ENCODE measurements around the gene CREB5. TPM values are rescaled to one million over a fixed set of nuclear protein-coding genes. Genes with fewer than 3 reads are reported as not detected.

Gene CREB5
- total RNA-seq, 2 experiments from 2014 or later, result 0.15 to 0.52 TPM

DNA sequence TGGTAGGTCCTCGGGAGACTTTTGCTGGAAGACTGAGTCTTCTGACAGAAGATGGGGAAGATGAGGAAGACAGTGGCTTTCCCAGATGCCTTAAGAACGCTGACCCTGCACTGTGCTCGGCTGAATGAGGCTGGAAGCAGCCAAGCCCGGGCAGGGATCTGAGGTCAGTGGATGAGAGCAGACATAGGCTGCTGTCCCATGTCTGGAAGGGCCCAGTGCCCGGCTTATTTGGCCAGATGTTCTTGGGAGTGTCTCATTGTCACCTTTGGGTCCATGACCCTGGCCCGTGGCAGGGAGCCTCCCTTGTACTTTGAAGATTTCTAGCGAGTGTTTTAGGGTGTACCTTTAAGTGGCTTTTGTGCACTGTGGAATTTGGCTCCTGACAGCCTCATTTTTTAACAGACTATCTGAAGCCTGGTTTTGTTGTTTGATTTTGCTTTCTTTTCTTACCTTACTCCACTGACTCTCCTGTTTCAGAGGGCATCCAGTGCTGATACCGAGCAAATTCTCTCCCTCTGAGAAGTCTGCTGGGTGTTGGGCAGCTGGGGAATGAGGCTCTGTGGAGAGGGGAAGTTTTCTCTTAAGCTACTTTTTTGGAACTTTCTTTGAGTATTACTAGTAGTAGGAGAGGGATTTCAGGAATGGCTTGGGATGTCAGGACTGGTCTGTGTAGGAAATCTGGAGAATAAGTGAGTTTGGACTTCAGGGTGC lies 61.4 kb downstream of the CREB5 start:
- H3K36me3 Mint-ChIP-seq, result no peaks in the 10 kb centered on the region
- H3K27ac Mint-ChIP-seq, result no peak overlapping the region
- no peak overlapping the region for H3K4me3 Mint-ChIP-seq
- intact Hi-C loops (cut with micrococcal nuclease), result no loop called here
- no peaks in the 10 kb centered on the region for H3K4me1 Mint-ChIP-seq (ENCODE audit: low read depth)
- peaks cover 4% of the 10 kb centered on the region for H3K27me3 Mint-ChIP-seq
- H3K9me3 Mint-ChIP-seq, result no peaks in the 10 kb centered on the region
- POLR2A ChIA-PET, result no interaction called here
- CTCF ChIA-PET, result no interaction called here
- DNase-seq, result no peak

DNA sequence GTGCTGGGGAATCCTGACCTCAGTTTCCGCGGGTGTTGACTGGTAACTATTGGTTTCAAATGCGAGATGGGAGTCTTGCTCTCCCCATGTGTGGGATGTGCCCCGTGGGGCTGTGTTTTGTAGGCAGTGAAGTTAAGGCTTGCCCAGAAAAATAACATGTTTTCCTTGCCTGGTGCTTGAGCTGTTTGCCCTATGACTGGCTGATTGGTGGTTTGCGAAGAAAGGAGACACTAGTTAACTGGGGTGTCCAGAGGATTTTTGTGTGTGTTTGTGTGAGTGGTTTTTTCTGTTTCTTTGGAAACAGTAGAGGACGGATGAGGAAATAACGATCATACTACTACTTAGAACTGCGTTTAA lies 61.9 kb downstream of the CREB5 start:
- peaks cover 4% of the 10 kb centered on the region for H3K27me3 Mint-ChIP-seq
- DNase-seq, result no peak
- no peaks in the 10 kb centered on the region for H3K9me3 Mint-ChIP-seq
- intact Hi-C loops (cut with micrococcal nuclease), result no loop called here
- CTCF ChIA-PET, result no interaction called here
- H3K27ac Mint-ChIP-seq, result no peak overlapping the region
- no peak overlapping the region for H3K4me3 Mint-ChIP-seq
- POLR2A ChIA-PET, result no interaction called here
- no peaks in the 10 kb centered on the region for H3K36me3 Mint-ChIP-seq
- H3K4me1 Mint-ChIP-seq (ENCODE audit: low read depth), result no peaks in the 10 kb centered on the region

DNA sequence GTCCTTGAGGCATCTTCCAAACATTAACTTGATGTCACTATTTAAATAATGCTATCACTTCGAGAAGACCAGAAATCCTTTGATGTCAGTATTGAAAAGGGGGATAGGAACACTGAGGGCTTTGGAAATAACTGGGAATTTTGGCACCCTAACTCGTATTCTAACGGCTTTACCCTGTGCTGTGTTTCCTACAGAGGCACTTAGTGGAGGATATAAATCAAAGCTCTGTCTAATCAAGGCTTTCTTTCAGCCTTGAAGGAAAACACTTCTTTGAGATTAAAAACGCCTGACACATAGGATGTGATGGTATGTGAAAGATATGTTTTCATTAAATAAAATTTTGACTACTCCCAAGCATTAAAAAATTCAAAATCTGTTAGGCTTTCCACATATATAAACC lies 62.3 kb downstream of the CREB5 start:
- H3K4me1 Mint-ChIP-seq (ENCODE audit: low read depth), result no peaks in the 10 kb centered on the region
- ChIA-PET CTCF (no interaction called here), POLR2A (no interaction called here)
- H3K9me3 Mint-ChIP-seq, result no peaks in the 10 kb centered on the region
- intact Hi-C loops (cut with micrococcal nuclease), result no loop called here
- no peak for DNase-seq
- no peaks in the 10 kb centered on the region for H3K36me3 Mint-ChIP-seq
- peaks cover 4% of the 10 kb centered on the region for H3K27me3 Mint-ChIP-seq
- no peak overlapping the region for H3K27ac Mint-ChIP-seq
- no peak overlapping the region for H3K4me3 Mint-ChIP-seq

DNA sequence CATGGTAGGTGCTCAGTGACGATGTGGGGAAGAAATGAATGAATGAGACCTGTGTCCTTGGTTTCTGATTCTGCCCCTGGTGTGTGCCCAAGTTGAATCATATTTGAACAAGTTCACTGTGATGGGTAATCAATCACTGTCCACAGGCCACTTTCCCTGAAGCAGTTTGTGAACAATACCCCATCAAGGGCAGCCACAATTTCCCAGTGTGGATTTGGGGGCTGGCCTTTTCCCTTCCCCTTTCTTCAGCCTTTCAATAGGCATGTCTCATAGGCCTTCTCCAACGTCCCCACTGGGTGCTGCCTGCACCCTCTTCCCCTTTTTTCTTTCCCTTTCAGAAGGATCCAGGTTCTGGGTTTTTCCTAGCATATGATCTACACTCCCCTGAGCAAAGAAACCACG lies 64.7 kb downstream of the CREB5 start:
- H3K4me3 Mint-ChIP-seq, result no peak overlapping the region
- intact Hi-C loops (cut with micrococcal nuclease), result no loop called here
- no peaks in the 10 kb centered on the region for H3K9me3 Mint-ChIP-seq
- POLR2A ChIA-PET, result no interaction called here
- H3K27me3 Mint-ChIP-seq, result peaks cover 13% of the 10 kb centered on the region
- H3K4me1 Mint-ChIP-seq (ENCODE audit: low read depth), result no peaks in the 10 kb centered on the region
- H3K36me3 Mint-ChIP-seq, result no peaks in the 10 kb centered on the region
- no peak overlapping the region for H3K27ac Mint-ChIP-seq
- DNase-seq, result no peak
- CTCF ChIA-PET, result no interaction called here

DNA sequence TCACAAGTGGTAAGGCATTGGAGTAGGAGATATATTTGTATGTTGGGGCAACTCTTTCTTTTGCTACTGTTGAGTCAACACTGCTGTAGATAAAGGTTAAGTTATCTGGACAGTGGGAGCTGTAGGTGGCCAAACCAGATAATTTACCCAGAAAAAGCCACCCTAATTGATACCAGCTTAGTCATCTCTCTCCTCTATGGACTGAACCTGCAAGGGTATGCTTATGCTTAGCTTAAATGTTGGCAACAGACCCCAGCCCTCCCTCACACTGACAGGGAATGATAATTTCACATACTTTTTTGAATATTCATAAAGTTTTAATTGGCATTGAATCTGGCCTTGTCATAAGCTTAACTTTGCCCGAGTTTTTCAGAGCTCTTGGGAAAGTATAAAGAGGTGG lies 66.3 kb downstream of the CREB5 start:
- ChIA-PET CTCF (no interaction called here), POLR2A (no interaction called here)
- no peak overlapping the region for H3K27ac Mint-ChIP-seq
- H3K36me3 Mint-ChIP-seq, result no peaks in the 10 kb centered on the region
- H3K27me3 Mint-ChIP-seq, result peaks cover 13% of the 10 kb centered on the region
- no peak overlapping the region for H3K4me3 Mint-ChIP-seq
- H3K4me1 Mint-ChIP-seq (ENCODE audit: low read depth), result no peaks in the 10 kb centered on the region
- intact Hi-C loops (cut with micrococcal nuclease), result no loop called here
- no peaks in the 10 kb centered on the region for H3K9me3 Mint-ChIP-seq
- DNase-seq, result no peak

DNA sequence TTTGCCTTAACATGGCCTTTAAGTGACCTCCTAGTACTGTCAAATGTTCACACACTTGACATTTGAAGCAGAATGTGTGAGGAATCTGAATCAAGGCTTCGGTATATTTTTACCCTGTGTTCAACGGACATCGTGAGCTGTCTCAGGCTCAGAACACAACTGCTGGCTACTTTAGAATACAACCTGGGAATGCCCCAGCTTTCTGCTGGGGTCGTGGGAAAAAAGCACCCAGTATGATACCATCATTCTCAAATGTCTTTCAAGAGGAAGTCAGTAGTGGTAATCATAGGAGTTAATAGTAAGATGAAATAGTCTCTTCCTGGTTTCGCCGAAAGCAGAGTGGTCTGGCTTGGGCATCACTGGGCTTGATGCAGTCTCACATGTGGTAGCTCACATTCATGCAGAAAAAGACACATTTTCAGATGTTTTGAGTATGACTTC lies 67.2 kb downstream of the CREB5 start:
- no peak for DNase-seq
- peaks cover 13% of the 10 kb centered on the region for H3K27me3 Mint-ChIP-seq

DNA sequence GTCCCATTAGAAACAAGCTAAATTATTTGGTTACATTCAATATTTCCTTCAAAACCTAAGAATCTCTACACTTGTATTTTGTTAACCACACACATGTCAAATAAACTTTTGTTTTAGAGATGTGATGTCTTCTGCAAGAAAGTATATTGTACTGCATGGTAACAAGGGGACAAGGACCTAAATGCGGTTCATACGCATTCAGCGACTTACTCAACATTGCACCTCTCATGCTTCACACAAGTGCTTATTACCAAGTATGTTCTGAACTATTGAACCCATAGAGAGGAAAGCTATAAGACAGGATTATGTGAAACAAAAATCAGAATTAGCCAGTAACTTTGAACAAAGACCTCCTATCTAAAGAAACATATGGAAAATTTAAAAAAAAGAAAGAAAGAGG lies 68.3 kb downstream of the CREB5 start:
- intact Hi-C loops (cut with micrococcal nuclease), result no loop called here
- peaks cover 13% of the 10 kb centered on the region for H3K27me3 Mint-ChIP-seq
- no peaks in the 10 kb centered on the region for H3K36me3 Mint-ChIP-seq
- ChIA-PET POLR2A (no interaction called here), CTCF (no interaction called here)
- H3K9me3 Mint-ChIP-seq, result no peaks in the 10 kb centered on the region
- DNase-seq, result no peak
- H3K27ac Mint-ChIP-seq, result no peak overlapping the region
- H3K4me1 Mint-ChIP-seq (ENCODE audit: low read depth), result no peaks in the 10 kb centered on the region
- H3K4me3 Mint-ChIP-seq, result no peak overlapping the region

More for the DNA sequence above, 67.2 kb downstream of the CREB5 start:
- H3K4me3 Mint-ChIP-seq, result no peak overlapping the region
- no peak overlapping the region for H3K27ac Mint-ChIP-seq
- ChIA-PET CTCF (no interaction called here), POLR2A (no interaction called here)
- H3K9me3 Mint-ChIP-seq, result no peaks in the 10 kb centered on the region
- H3K36me3 Mint-ChIP-seq, result no peaks in the 10 kb centered on the region
- H3K4me1 Mint-ChIP-seq (ENCODE audit: low read depth), result no peaks in the 10 kb centered on the region
- intact Hi-C loops (cut with micrococcal nuclease), result no loop called here

DNA sequence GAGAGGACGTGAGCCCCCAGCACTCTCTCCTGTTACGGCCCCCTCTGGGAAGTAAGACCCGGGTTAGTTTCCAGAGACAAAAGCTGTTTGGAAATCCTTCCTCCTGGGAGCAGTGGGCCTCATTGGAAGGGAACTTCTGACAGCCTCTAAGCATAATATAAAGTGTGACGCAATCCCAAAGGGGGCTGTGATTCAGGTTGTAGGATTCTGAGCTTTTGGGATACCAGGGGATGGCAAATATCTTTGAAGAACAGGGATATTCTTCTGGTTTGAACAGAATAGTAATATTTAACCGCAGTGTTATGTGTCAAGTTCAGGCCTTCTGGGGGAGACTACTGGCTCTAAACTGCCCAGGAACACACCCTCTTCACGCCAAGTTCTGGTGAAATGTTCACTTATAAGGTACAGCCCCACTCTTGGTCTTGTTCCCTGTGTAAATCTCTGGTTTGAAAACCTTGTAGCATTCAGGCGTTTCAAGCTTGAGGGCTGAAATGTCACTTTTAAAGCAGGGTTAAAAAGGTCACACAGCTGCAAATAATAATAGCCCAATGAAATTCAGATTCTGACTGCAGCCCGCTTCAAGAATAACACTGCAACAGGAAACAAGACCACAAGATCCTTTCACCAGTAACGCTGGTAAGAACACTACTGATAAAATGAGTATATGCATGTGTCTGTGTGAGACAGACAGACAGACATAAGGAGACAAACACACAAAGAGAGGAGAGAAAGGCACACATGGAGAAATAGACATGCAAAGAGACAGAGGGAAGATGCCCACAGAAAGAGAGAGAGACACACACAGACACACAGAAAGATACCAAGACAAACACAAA lies 69.0 kb downstream of the CREB5 start:
- H3K4me3 Mint-ChIP-seq, result no peak overlapping the region
- DNase-seq, result no peak
- no peaks in the 10 kb centered on the region for H3K36me3 Mint-ChIP-seq
- H3K9me3 Mint-ChIP-seq, result no peaks in the 10 kb centered on the region
- CTCF ChIA-PET, result no interaction called here
- peaks cover 13% of the 10 kb centered on the region for H3K27me3 Mint-ChIP-seq
- intact Hi-C loops (cut with micrococcal nuclease), result no loop called here
- no peaks in the 10 kb centered on the region for H3K4me1 Mint-ChIP-seq (ENCODE audit: low read depth)
- POLR2A ChIA-PET, result no interaction called here
- H3K27ac Mint-ChIP-seq, result no peak overlapping the region

DNA sequence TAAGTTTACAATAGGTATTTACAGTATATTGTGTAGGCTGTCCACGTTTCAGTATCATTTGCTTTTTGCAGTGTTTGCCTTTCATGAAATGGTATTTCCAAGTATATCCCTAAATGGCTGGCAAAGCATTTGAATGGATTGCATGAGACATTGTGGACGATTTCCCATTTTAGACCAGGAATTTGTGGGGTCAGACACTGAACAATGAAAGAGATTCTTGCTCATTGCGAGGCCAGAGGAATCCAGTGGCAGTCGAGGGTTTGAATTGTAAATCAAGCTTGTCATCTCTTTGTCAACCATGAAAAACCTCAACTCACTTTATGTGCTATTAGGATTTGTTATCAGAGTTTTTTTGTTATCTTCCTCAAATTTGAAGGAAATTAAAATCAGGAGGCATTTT lies 70.8 kb downstream of the CREB5 start:
- intact Hi-C loops (cut with micrococcal nuclease), result no loop called here
- no peak overlapping the region for H3K27ac Mint-ChIP-seq
- POLR2A ChIA-PET, result interaction anchor here (0.6 kb wide), 1 partner anchor 22 kb away, joined by 5 read pairs; no protein-coding TSS in a partner anchor
- H3K36me3 Mint-ChIP-seq, result no peaks in the 10 kb centered on the region
- peaks cover 10% of the 10 kb centered on the region for H3K27me3 Mint-ChIP-seq
- no peaks in the 10 kb centered on the region for H3K9me3 Mint-ChIP-seq
- no peak for DNase-seq
- no peaks in the 10 kb centered on the region for H3K4me1 Mint-ChIP-seq (ENCODE audit: low read depth)
- CTCF ChIA-PET, result no interaction called here
- no peak overlapping the region for H3K4me3 Mint-ChIP-seq

DNA sequence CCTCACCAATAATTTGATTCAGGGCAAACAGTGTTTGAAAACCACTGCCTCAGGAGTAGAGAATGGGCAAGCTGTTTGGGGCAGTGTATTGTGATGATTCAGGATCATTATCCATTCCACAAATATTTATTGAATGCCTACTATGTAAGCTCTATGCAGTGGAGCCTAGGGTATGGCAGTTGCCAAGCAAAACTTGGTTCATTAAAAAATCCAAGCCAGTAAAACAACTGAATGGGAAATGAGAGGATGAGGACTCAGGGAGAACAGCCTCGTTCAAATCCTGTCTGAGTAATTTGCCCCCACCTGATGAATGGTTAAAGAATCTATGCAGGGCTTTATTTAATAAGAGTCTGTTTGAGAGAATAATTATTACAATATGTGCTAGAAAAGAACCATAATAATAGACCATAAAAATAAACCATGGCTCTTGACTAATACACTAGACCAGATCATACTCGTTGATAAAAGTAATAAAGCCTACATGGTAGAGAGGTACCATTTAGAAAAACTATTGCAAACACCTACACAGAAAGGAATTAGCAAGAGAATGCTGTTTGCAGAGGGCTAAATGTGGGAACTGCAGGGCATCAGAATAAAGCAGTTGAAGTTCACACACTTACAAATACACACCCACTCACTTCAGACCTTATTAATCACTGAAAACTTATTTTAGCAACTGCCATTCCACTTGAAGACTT lies 71.7 kb downstream of the CREB5 start:
- POLR2A ChIA-PET, result no interaction called here
- H3K4me1 Mint-ChIP-seq (ENCODE audit: low read depth), result no peaks in the 10 kb centered on the region

DNA sequence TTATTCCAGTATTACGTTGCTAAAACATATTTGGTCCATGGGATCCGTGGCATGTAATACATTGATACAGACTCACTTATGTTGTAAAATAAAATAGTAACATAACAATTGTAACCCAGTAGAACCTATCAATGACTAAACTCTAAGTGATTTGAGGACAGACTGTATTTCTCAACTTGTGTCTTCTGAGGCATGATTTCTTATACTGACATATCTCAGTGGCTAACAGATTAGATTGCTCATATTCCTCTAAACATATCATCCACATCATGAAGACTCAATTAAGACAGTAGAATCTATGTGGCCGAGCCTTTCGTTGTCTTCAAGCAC lies 72.3 kb downstream of the CREB5 start:
- no peaks in the 10 kb centered on the region for H3K36me3 Mint-ChIP-seq
- H3K4me3 Mint-ChIP-seq, result no peak overlapping the region
- intact Hi-C loops (cut with micrococcal nuclease), result no loop called here
- no peaks in the 10 kb centered on the region for H3K9me3 Mint-ChIP-seq
- no peak overlapping the region for H3K27ac Mint-ChIP-seq
- ChIA-PET POLR2A (no interaction called here), CTCF (no interaction called here)
- no peak for DNase-seq
- no peaks in the 10 kb centered on the region for H3K4me1 Mint-ChIP-seq (ENCODE audit: low read depth)
- H3K27me3 Mint-ChIP-seq, result peaks cover 16% of the 10 kb centered on the region

More for the DNA sequence above, 71.7 kb downstream of the CREB5 start:
- CTCF ChIA-PET, result no interaction called here
- Mint-ChIP-seq H3K27ac (no peak overlapping the region), H3K36me3 (no peaks in the 10 kb centered on the region), H3K9me3 (no peaks in the 10 kb centered on the region), H3K4me3 (no peak overlapping the region), H3K27me3 (peaks cover 16% of the 10 kb centered on the region)
- no peak for DNase-seq
- intact Hi-C loops (cut with micrococcal nuclease), result no loop called here

DNA sequence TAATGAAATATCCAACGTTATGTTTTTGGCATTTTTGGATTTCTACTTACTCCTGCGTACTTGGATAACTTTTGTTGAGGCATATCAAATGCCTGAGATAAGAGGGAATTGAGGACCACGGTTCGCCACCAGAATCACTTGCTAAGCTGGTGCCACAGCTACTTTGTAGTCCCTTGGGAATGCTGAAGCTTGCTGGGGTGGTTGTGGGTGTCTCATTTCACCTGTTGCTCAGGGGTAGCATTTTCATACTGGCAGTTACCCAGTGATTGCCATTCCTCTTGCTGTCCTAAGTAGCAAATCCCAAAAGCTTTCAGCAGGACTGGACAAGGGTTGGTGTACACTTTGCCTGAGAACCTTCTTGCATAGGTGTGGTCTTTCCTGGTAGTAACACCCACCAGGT lies 75.2 kb downstream of the CREB5 start:
- Mint-ChIP-seq H3K36me3 (no peaks in the 10 kb centered on the region), H3K4me1 (ENCODE audit: low read depth) (no peaks in the 10 kb centered on the region), H3K27me3 (peaks cover 9% of the 10 kb centered on the region), H3K27ac (no peak overlapping the region), H3K4me3 (no peak overlapping the region), H3K9me3 (no peaks in the 10 kb centered on the region)
- ChIA-PET POLR2A (no interaction called here), CTCF (no interaction called here)
- intact Hi-C loops (cut with micrococcal nuclease), result no loop called here
- DNase-seq, result no peak
